ENCODE measurements around the gene SF3B6. TPM values are rescaled to one million over a fixed set of nuclear protein-coding genes. Genes with fewer than 3 reads are reported as not detected.
A peak's percentile ranks its signal among the peaks of the same experiment; 100 is the strongest.

Gene SF3B6
- total and polyA plus RNA-seq, 2 experiments from 2014 or later, result 140 to 565 TPM

- H3K4me3 Mint-ChIP-seq, result no peak overlapping the region
- ATAC-seq, result no peak
Measured at GRCh38 chr2:24024996-24025663, 51.0 kb downstream of the SF3B6 start.

GRCh38 chr2:24024018-24024417 is 52.1 kb downstream of the SF3B6 start:
- TF ChIP-seq NANOG (IDR thresholded peaks at IDR 0.05; ENCODE audit: borderline replicate concordance), result no peak
- TF ChIP-seq CTCF (conservative IDR thresholded peaks at IDR 0.05; ENCODE audit: low read depth in 2 of 2), result peak; percentile 22 to 53; a peak in 3 of 4 replicates
- no peak for TF ChIP-seq CREB1 (CRISPR knock-in tag; IDR thresholded peaks at IDR 0.05; ENCODE audit: low read depth)
- Histone ChIP-seq H4K20me1 (replicated peaks; ENCODE audit: insufficient read depth) (no peaks in the 10 kb centered on the region), H3F3A (replicated peaks; ENCODE audit: low read depth) (0 out of 2 replicates have a peak, but pooled peaks cover 5% of the 10 kb centered on the region), H3K27me3 (ENCODE audit: insufficient read depth) (no peaks in the 10 kb centered on the region), H2AFZ (no peak overlapping the region), H3K4me3 (no peak overlapping the region), H3K4me1 (ENCODE audit: insufficient read depth) (peaks cover 39% of the 10 kb centered on the region), H3K27ac (ENCODE audit: low read depth) (no peak overlapping the region), H3K79me2 (replicated peaks; ENCODE audit: insufficient read depth) (peaks cover 20% of the 10 kb centered on the region; the same call in 1 of the 2 replicates), H3K36me3 (ENCODE audit: insufficient read depth) (no peaks in the 10 kb centered on the region), H3K4me2 (no peak overlapping the region), H3K9me2 (ENCODE audit: insufficient read depth) (no peaks in the 10 kb centered on the region)
- peaks cover 3% of the 10 kb centered on the region; the same call in 2 of the 3 replicates for H3K9me3 Mint-ChIP-seq
- ATAC-seq, result peak; percentile 29
- H3K4me1 Mint-ChIP-seq, result peaks cover 55% of the 10 kb centered on the region
- peak overlapping the region; percentile 80 for H3K27ac Mint-ChIP-seq
- no peak overlapping the region; the same call in 2 of the 3 replicates for H3K4me3 Mint-ChIP-seq
- H3K36me3 Mint-ChIP-seq (ENCODE audit: low read depth), result peaks cover 47% of the 10 kb centered on the region
- peaks cover 17% of the 10 kb centered on the region for H3K27me3 Mint-ChIP-seq (ENCODE audit: insufficient read depth, low read depth, poor library complexity)
- peak; percentile 44 for DNase-seq (ENCODE audit: low spot score)

More at GRCh38 chr2:24024996-24025663, 51.0 kb downstream of the SF3B6 start:
- Histone ChIP-seq H3K4me1 (ENCODE audit: insufficient read depth) (peaks cover 39% of the 10 kb centered on the region), H3K79me2 (replicated peaks; ENCODE audit: insufficient read depth) (peaks cover 21% of the 10 kb centered on the region; the same call in 1 of the 2 replicates), H3F3A (replicated peaks; ENCODE audit: low read depth) (0 out of 2 replicates have a peak, but pooled peaks cover 5% of the 10 kb centered on the region), H3K27ac (ENCODE audit: low read depth) (peak overlapping the region; percentile 81), H3K36me3 (ENCODE audit: insufficient read depth) (peaks cover 10% of the 10 kb centered on the region), H3K27me3 (ENCODE audit: insufficient read depth) (no peaks in the 10 kb centered on the region), H4K20me1 (replicated peaks; ENCODE audit: insufficient read depth) (no peaks in the 10 kb centered on the region), H3K4me3 (no peak overlapping the region), H2AFZ (no peak overlapping the region), H3K4me2 (peak overlapping the region; percentile 67; the same call in 1 of the 2 replicates), H3K9me2 (ENCODE audit: insufficient read depth) (no peaks in the 10 kb centered on the region)
- Mint-ChIP-seq H3K27ac (peak overlapping the region; percentile 99), H3K4me1 (peaks cover 51% of the 10 kb centered on the region), H3K27me3 (ENCODE audit: insufficient read depth, low read depth, poor library complexity) (peaks cover 21% of the 10 kb centered on the region), H3K9me3 (peaks cover 3% of the 10 kb centered on the region; the same call in 2 of the 3 replicates), H3K36me3 (ENCODE audit: low read depth) (peaks cover 58% of the 10 kb centered on the region)
- TF ChIP-seq EZH2 (IDR thresholded peaks at IDR 0.05; ENCODE audit: low read depth, unreplicated experiment) (no peak), JUNB (IDR thresholded peaks at IDR 0.05; ENCODE audit: unreplicated experiment) (no peak), CTCF (conservative IDR thresholded peaks at IDR 0.05; ENCODE audit: low read depth in 2 of 2) (no peak), EZH2phosphoT487 (IDR thresholded peaks at IDR 0.05; ENCODE audit: unreplicated experiment) (no peak), STAT1 (IDR thresholded peaks at IDR 0.05; ENCODE audit: unreplicated experiment) (no peak)
- DNase-seq (ENCODE audit: low spot score), result no peak
